HG02870 (cell line): ENCODE data around the gene MDC1.
"Not testable (repeated sequence)": the region's sequence is repeated elsewhere in the genome, so short reads cannot be mapped to it uniquely, and the experiment has no call there.

Source experiments
- ATAC-seq: cut with Tn5 transposase; IDR thresholded peaks from one replicate; pipeline ENCODE4 v1.9.1; 2021; ENCODE audit warnings: mild to moderate bottlenecking, moderate library complexity; ENCODE audit not compliant: unreplicated experiment

MDC1 gene, protein sequence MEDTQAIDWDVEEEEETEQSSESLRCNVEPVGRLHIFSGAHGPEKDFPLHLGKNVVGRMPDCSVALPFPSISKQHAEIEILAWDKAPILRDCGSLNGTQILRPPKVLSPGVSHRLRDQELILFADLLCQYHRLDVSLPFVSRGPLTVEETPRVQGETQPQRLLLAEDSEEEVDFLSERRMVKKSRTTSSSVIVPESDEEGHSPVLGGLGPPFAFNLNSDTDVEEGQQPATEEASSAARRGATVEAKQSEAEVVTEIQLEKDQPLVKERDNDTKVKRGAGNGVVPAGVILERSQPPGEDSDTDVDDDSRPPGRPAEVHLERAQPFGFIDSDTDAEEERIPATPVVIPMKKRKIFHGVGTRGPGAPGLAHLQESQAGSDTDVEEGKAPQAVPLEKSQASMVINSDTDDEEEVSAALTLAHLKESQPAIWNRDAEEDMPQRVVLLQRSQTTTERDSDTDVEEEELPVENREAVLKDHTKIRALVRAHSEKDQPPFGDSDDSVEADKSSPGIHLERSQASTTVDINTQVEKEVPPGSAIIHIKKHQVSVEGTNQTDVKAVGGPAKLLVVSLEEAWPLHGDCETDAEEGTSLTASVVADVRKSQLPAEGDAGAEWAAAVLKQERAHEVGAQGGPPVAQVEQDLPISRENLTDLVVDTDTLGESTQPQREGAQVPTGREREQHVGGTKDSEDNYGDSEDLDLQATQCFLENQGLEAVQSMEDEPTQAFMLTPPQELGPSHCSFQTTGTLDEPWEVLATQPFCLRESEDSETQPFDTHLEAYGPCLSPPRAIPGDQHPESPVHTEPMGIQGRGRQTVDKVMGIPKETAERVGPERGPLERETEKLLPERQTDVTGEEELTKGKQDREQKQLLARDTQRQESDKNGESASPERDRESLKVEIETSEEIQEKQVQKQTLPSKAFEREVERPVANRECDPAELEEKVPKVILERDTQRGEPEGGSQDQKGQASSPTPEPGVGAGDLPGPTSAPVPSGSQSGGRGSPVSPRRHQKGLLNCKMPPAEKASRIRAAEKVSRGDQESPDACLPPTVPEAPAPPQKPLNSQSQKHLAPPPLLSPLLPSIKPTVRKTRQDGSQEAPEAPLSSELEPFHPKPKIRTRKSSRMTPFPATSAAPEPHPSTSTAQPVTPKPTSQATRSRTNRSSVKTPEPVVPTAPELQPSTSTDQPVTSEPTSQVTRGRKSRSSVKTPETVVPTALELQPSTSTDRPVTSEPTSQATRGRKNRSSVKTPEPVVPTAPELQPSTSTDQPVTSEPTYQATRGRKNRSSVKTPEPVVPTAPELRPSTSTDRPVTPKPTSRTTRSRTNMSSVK (N-terminal part only)

DNA sequence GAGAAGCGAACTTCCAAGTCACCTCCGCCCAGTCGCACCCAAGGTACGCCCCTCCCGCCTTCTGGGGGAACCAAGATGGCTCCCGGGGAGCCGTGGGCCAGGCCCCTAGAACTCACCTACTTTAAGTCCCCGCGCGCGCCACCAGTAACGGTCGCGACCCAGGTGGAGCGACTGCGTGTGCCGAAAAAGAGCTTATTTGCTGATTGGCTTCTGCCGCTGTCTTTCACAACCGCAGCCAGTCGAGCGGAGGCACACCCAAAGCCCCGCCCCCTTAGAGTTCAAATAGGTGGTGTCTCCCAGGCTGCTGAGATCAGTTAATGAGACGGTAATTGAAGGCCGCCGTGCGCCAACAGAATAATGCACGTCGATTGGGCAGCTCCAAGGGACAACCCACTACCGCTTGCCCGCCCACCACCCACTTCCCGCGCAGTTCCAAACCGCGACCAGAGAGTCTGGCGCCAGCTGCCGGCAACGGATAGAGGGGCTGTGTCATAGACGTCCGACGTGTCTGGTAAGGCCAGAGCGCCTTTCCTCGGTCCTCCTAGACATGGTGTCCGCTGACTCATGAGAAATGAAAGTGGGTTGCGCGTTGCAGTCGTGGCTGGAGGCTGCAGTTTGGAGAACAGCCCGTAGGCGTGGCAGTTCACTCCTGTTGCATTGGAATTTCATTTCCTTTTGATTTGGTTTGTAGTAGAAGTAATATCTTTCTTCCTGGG, at the start of gene MDC1:
MDC1 (minus strand) TSS at position 153 of the 716 bp plus-strand sequence. CDS start 2,106 bp downstream, outside the sequence.
- peak; percentile 69 for ATAC-seq

DNA sequence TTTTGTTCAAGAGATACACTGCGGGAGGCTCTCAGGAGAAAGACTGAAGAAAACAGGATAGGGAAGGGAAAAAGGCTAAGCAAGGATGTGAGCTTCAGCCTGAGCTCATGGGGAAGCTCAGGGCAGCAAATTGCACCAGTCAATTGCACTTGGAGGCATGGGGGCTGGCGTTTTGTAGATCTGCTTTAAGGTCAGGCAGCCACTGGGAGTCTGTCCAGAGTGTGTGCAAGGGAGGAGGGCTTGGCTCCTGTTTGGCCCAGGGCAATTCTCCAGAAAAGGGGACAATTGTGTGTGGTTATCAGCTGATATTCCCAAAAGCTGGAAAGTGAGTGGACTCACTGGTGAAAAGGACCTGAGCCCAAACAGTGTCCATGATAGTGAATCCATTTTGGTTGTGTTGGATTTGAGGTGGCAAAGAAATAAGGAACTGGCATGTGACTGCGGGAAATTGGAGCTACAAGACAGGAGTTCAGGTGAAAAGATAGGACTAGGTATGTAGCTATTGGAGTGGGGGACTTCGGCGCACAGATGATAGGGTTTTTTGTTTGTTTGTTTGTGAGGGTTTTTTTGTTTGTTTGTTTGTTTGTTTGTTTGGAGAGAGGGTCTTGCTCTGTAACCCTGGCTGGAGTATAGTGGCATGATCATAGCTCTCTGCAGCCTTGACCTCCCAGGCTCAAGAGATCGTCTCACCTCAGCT, 49.5 kb upstream of the MDC1 start:
- no peak for ATAC-seq

DNA sequence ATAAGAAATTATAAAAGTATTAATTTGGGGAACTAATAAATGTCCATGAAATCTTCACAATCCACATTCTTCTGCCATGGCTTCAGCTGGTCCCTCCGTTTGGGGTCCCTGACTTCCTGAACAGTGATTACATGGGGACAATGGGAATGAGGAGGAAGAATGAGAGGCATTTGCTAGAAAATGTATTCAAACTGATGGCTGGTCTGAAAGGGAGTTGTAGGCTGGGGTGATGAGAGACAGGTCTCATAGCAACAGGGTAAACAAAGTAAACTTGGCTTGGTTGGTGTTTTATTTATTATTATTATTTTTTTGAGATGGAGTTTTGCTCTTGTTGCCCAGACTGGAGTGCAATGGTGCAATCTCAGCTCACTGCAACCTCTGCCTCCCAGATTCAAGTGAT, 48.4 kb upstream of the MDC1 start:
- ATAC-seq, result not testable (repeated sequence)

DNA sequence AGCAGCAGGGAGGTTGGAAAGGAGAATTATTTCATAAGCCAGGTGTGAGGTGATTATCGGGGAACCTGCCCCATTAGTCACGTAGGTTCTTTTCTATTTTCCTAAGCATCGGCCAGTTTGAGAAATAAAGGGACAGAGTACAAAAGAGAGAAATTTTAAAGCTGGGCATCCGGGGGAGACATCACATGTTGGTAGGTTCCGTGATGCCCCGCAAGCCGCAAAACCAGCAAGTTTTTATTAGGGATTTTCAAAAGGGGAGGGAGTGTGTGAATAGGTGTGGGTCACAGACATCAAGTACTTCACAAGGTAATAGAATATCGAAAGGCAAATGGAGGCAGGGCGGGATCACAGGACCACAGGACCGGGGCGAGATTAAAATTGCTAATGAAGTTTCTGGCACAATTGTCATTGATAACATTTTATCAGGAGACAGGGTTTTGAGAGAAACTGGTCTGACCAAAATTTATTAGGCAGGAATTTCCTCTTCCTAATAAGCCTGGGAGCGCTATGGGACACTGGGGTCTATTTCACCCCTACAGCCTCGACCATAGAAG, 47.5 kb upstream of the MDC1 start:
- not testable (repeated sequence) for ATAC-seq

DNA sequence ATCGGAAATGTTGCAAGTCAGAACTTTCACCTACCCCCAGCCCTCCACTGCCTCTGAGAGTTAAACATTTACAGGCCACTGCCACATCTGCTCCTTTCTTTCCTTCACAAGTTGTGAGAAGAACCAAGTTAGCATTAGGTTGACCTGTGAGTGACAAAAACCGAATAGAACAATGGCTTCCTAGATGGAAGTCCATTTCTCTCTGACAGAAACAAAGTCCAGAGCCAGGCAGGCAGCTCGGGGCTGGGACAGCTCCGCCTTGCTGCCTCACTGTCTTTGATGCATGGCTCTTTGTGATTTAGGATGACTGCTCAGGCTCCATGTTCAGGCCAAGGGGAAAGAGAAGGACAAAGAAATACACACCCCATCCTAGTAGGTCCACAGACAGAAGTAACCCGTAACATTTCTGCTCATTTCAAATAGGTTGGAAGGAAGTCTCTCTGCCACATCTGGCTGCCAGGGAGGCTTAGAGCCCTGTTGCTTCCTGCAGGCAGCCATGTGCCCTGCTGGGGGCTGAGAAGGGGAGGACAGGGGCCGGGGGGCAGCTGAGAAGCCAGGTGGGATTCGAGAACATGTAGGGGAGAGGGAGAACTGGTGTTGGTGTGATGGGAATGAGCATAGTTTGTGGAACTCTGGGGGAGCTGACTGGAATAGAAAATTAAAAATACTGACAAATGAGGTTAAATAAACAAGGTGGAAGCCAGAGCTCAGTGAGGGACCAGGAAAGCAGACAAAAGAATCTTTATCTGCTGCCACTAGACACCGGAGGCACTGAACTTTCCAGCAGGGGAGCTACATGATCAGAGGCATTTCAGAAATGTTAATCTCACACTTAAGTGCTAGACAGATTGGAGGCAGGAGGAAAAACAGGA, 46.8 kb upstream of the MDC1 start:
- ATAC-seq, result no peak

DNA sequence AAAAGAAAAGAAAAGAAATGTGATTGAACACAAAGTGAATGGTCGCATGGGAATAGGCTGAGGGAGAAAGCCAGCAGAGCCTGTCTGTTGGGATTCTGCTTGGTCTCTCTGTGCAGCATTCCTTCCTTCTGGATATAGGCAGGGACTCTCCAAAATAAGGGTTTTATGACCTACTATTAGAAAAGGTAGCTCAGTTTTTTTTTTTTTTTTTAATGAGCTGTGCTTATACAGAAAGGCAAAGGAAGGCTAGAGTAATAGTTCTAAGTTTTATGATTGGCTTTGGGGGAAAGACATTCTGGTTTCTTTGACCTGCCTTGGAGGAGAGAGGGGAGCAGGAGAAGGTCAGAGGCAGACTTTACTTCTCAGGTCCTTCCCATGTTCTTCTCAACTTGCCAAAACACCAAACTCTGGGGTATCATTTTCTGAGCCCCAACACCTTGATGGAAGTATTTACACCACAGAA, 46.1 kb upstream of the MDC1 start:
- ATAC-seq, result no peak

DNA sequence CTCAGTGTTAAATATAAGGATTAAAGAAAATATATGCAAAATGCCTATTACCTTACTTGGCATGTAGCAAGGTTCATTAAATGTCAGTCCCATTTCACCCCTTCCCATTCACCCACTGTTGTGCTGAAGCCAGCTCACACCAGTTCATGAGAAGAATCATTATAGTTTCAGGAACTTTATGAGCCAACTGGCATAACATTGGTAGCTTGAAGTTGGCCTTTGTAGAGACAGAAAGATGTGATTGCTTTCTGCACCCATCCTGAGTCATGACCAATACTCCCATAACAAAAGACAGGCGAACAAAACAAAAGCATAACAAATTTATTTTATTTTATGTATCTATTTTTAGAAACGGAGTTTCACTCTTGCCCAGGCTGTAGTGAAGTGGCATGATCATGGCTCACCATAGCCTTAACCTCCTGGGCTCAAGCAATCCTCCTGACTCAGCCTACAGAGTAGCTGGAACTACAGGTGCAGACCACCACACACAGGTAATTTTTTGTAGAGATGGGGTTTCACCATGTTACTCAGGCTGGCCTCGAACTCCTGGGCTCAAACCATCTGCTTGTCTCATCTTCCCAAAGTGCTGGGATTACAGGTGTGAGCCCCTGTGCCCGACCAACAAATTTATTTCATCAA, 44.8 kb upstream of the MDC1 start:
- ATAC-seq, result no peak

DNA sequence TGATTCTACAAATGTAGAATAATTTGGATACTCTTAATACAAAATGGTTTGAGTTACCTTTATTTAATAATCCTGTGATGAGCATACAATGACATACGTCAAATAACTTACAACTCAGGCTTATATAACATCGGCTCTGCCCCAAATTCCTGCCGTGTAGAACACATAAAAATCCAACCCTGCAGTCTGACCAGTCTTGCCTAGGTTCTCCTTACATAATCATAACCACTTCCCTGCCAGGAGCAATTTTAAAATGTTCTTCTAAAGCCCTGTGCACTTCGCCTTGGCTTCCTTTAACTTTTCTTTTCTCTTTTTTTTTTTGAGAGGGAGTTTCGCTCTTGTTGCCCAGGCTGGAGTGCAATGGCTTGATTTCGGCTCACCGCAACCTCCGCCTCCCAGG, 43.5 kb upstream of the MDC1 start:
- no peak for ATAC-seq

DNA sequence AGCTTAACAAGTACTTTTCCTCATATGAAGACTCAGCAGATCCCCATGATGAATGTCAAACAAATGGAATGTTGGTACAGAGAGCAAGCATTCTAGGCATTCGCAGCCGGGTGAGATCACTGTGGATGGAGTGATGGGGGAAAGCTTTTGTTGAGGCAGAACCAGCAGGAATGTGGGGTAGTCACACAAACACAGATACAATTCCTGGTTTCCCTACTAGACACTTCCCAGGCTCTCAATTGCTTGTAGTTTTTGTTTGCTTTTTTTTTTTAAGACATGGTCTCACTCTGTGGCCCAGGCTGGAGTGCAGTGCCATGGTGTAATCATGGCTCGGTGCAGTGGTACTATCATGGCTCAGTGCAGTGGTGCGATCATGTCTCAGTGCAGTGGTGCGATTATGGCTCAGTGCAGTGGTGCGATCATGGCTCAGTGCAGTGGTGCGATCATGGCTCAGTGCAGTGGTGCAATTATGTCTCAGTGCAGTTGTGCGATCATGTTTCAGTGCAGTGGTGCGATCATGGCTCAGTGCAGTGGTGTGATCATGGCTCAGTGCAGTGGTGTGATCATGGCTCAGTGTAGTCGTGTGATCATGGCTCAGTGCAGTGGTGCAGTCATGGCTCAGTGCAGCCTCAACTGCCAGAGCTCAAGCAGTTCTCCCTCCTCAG, 42.6 kb upstream of the MDC1 start:
- ATAC-seq, result no peak

DNA sequence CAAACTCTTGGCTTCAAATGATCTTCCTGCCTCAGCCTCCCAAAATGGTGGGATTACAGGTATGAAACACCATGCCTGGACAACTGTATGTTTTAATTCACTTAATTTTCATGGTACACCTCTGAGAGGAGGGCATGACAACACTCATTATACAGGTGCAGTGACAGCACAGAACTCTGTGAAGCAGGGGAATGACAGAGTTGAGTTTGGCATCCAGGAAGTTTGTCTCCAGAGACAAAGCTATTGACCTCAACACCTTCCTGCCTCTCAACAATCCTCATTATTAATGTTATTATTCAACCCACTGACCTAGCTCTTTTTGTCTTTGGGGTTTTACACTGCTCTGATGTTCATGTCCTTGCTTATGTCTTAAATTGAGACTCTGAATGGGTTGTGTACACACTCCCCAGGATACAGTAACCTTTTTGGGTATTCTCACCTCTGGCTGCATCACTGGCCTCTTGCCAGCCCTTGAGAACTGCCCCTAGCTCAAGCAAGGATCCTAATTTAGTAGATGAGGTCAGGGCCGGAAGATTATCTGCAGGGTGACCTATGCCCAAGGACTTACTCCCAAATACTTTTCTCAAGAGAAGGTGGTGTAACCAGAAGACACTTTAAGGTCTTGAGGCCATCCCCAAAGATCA, 40.3 kb upstream of the MDC1 start:
- no peak for ATAC-seq

DNA sequence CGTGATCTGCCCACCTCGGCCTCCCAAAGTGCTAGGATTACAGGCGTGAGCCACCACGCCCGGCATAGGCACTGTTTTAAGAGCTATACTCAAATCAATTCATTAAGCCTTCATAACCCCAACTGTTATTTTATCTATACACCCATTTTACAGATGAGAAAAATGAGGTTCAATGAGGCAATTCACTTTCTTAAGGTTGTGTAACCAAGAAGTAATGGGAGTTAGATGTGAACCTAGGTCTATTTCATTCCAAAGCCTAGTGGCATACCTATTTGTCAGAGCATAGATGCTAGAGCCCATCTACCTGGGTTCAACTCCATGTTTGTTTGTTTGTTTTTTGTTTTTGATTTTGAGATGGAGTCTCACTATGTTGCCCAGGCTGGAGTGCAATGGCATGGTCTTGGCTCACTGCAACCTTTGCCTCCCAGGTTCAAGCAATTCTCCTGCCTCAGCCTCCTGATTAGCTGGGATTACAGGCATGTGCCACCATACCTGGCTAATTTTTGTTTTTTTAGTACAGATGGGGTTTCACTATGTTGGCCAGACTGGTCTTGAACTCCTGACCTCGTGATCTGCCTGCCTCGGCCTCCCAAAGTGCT, 39.4 kb upstream of the MDC1 start:
- not testable (repeated sequence) for ATAC-seq

DNA sequence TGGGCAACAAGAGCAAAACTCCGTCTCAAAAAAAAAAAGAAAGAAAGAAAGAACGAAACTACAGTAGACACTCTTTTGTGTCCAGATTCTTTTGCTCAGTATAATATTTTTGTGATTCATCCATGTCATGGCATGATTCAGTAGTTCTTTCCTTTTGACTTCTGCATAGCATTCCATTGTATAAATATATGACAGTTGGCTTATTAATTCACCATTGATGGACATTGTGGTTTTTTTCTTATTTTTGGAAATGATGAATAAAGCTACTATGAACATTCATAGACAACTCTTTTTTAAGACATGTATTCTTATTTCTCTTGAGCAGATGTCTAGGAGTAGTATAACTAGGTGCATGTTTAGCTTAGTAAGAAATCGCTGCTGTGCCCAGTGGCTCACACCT, 37.5 kb upstream of the MDC1 start:
- no peak for ATAC-seq

DNA sequence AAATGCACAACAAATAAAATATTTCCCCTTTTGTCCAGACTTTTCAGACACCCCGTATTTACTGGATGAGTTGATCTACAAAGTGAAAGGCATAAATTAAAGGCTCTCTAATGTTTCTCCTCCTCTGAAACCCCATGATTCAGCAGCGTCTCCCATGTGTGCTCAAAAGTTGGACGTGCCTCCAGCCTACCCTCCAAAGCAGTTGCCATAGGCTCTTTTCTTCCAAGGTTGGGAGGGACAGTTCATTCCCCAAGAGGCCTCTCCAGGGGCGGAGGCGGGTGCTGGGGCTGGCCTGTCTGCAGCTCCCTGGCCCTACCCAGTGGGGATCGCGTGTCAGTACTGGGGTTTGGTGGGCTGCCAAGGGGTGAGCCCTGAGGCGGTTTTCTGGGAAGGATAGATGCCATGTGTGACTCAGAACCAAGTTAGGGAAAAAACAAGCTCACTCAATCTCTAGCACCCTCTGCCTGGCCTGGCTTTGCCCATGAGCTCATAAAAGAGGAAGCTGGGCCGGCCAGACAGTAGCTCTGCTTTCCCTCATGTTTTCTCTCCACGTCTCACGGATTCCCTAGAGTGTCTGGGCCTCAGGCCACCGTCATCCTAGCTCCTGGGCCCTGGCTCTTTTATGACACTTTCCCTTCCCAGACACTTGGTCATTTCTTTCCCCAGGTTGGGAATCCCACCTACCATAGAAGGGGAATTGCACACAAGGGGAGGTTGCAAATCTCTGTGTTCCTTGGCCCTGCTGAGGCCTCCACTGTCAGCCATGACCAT, 35.3 kb upstream of the MDC1 start:
- ATAC-seq, result no peak

DNA sequence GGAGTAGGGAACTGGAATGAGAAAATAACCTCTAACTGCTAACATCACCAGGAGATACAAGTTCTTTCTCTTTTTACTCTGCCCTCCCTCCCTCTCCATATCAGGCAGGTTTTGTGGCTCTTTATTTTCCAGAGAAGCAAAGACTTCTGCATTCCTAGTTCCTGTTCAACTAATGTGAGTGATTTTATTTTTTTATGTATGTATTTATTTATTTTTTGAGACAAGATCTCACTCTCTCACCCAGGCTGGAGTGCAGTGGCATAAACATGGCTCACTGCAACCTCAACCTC, 33.2 kb upstream of the MDC1 start:
- no peak for ATAC-seq

DNA sequence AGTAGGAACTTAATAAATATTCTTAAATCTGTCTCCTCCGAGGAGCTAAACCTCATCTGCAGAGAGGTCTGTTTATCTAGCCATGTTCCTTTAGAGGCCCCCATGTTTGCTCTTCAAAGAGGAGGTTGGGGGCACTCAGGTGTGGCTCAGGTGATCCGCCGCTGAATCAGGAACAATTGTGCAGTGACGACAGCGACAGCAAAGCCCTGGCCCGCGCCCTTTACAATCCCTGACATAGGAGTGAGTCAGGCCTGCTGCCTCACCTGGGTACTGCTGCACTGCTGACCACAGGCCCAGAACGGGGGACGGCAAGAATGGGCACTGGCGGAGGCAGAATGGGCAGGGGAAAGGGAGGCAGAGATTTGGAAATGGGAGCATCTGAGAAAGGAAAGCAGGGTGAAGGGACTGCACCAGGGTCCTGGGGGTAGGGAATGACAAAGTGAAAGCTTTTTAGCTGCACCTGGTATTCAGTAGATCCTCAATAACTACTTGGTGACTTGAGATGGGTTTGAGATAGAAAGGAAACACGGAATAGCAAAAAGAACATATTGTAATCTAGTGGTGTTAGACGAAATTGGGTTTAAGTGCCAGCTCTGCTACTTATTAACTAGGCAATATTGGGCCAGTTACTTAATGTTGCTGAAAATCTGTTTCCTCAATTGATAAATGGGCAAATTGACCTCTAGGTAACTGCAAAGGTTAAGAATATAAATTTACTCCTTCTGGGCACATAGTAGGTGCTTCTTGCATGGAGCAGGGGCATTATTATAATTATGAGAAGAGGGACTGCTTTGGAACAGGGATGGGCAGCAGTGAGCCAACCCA, 32.7 kb upstream of the MDC1 start:
- ATAC-seq, result no peak
